Measurements from ENCODE around the gene FAM114A1. TPM values are rescaled to one million over a fixed set of nuclear protein-coding genes. Genes with fewer than 3 reads are reported as not detected.

FAM114A1 gene
- total RNA-seq, 1 donor from 2014 or later: 19.5 TPM

- intact Hi-C loops (cut with micrococcal nuclease): no loop called here
- H3K4me3 ChIP-seq: no peak overlapping the region
- no peaks in the 10 kb centered on the region for H3K9me3 ChIP-seq (replicated peaks)
- TF ChIP-seq, protein P1, sequence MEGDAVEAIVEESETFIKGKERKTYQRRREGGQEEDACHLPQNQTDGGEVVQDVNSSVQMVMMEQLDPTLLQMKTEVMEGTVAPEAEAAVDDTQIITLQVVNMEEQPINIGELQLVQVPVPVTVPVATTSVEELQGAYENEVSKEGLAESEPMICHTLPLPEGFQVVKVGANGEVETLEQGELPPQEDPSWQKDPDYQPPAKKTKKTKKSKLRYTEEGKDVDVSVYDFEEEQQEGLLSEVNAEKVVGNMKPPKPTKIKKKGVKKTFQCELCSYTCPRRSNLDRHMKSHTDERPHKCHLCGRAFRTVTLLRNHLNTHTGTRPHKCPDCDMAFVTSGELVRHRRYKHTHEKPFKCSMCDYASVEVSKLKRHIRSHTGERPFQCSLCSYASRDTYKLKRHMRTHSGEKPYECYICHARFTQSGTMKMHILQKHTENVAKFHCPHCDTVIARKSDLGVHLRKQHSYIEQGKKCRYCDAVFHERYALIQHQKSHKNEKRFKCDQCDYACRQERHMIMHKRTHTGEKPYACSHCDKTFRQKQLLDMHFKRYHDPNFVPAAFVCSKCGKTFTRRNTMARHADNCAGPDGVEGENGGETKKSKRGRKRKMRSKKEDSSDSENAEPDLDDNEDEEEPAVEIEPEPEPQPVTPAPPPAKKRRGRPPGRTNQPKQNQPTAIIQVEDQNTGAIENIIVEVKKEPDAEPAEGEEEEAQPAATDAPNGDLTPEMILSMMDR (IDR thresholded peaks at IDR 0.05; ENCODE audit: borderline replicate concordance): no peak
- no peaks in the 10 kb centered on the region for H3K4me1 ChIP-seq
- DNase-seq: no peak
- H3K27me3 ChIP-seq (ENCODE audit: low read depth): no peaks in the 10 kb centered on the region
- H3K27ac ChIP-seq (replicated peaks): no peak overlapping the region
- no peaks in the 10 kb centered on the region for H3K36me3 ChIP-seq
Measured at GRCh38 chr4:38965866-38966265, 98.3 kb downstream of the FAM114A1 start.

DNA sequence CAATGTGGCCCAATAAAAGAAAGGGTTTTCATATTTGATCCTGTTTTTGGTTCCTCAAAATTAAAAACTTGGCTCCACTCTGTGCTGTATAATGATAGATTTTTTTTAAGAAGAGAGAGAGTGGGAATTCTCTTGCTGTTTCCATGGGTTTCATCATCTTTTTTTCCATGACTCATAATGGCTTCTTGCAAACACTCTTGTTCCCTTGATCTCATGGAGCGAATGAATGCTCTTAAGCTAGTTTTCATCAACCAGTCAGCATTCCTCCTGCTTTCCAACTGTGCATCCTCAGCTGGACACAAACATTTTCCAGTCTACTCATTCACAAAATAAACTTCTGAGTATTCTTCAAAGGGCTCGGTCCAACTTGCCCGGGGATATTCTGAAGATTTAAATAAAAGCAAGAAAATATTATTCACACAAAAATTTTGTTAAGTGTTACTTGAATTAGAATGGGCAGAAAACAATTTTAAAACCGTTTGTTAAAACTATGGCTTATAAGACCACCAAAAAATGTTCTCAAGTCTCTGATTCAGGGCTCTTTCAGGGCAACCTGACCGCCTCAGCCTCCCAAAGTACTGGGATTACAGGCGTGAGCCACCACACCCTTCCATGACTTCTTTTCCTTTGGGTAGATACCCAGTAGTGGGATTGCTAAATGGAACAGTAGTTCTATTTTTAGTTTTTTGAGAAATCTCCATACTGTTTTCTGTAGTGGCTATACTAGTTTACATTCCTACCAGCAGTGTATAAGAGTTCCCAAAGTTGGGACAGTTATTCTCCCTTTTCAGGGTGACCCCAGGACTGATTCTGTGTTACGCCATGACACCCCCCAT is 99.9 kb downstream of the FAM114A1 start:
- no peaks in the 10 kb centered on the region for H3K27me3 ChIP-seq (ENCODE audit: low read depth)
- no peaks in the 10 kb centered on the region for H3K4me1 ChIP-seq
- TF ChIP-seq, protein P1 (IDR thresholded peaks at IDR 0.05; ENCODE audit: borderline replicate concordance): no peak
- intact Hi-C loops (cut with micrococcal nuclease): no loop called here
- H3K9me3 ChIP-seq (replicated peaks): no peaks in the 10 kb centered on the region
- H3K4me3 ChIP-seq: no peak overlapping the region
- H3K36me3 ChIP-seq: no peaks in the 10 kb centered on the region
- H3K27ac ChIP-seq (replicated peaks): peak overlapping the region; percentile 23
- DNase-seq: no peak

- TF ChIP-seq, protein P1 (IDR thresholded peaks at IDR 0.05; ENCODE audit: borderline replicate concordance): no peak
- Histone ChIP-seq H3K27me3 (ENCODE audit: low read depth) (no peaks in the 10 kb centered on the region), H3K4me3 (no peak overlapping the region), H3K27ac (replicated peaks) (no peak overlapping the region), H3K9me3 (replicated peaks) (no peaks in the 10 kb centered on the region), H3K4me1 (no peaks in the 10 kb centered on the region), H3K36me3 (no peaks in the 10 kb centered on the region)
- no peak for DNase-seq
- intact Hi-C loops (cut with micrococcal nuclease): no loop called here
Measured at GRCh38 chr4:38968668-38969067, 101.1 kb downstream of the FAM114A1 start.

DNA sequence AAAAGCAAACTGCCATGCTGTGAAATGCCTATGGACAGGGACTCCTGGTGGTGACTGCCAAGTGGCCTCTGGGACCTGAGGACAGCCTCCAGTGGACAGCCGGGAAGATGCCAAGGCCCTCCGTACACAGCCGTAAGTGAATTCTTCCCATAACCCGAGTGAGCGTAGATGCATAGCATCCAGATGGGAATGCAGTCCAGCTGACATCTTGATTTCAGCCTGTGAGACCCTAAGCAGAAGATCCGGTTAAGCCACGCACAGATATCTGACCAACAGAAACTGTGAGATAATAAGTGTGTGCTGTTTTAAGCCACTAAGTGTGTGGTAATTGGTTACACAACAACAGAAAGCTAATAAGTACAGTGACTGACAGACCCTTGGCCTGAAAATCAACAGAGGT is 108.7 kb downstream of the FAM114A1 start:
- Histone ChIP-seq H3K4me3 (no peak overlapping the region), H3K9me3 (replicated peaks) (no peaks in the 10 kb centered on the region), H3K4me1 (no peaks in the 10 kb centered on the region), H3K36me3 (no peaks in the 10 kb centered on the region), H3K27me3 (ENCODE audit: low read depth) (no peaks in the 10 kb centered on the region), H3K27ac (replicated peaks) (no peak overlapping the region)
- DNase-seq: no peak
- intact Hi-C loops (cut with micrococcal nuclease): no loop called here
- TF ChIP-seq, protein P1 (IDR thresholded peaks at IDR 0.05; ENCODE audit: borderline replicate concordance): no peak

- Histone ChIP-seq H3K4me1 (no peaks in the 10 kb centered on the region), H3K4me3 (no peak overlapping the region), H3K9me3 (replicated peaks) (no peaks in the 10 kb centered on the region), H3K36me3 (no peaks in the 10 kb centered on the region), H3K27me3 (ENCODE audit: low read depth) (no peaks in the 10 kb centered on the region), H3K27ac (replicated peaks) (no peak overlapping the region)
- DNase-seq: no peak
- intact Hi-C loops (cut with micrococcal nuclease): no loop called here
- TF ChIP-seq, protein P1 (IDR thresholded peaks at IDR 0.05; ENCODE audit: borderline replicate concordance): no peak
Measured at GRCh38 chr4:38979081-38979480, 111.5 kb downstream of the FAM114A1 start.

Data from left ventricle myocardium inferior (tissue), 1 donor.